ENCODE data around the gene ABCA7. TPM values are rescaled to one million over a fixed set of nuclear protein-coding genes. Genes with fewer than 3 reads are reported as not detected.
A peak's percentile ranks its signal among the peaks of the same experiment; 100 is the strongest.

The ABCA7 gene
- total and polyA plus RNA-seq, 2 of the 13 experiments (the other 11 are each of a cell fraction or from before 2014, with no cell fraction given) = 4.4 to 32.4 TPM

- no peak for TF ChIP-seq U2AF2 (IDR thresholded peaks at IDR 0.05; ENCODE audit: low read depth, low read length)
- TF ChIP-seq, protein P1, sequence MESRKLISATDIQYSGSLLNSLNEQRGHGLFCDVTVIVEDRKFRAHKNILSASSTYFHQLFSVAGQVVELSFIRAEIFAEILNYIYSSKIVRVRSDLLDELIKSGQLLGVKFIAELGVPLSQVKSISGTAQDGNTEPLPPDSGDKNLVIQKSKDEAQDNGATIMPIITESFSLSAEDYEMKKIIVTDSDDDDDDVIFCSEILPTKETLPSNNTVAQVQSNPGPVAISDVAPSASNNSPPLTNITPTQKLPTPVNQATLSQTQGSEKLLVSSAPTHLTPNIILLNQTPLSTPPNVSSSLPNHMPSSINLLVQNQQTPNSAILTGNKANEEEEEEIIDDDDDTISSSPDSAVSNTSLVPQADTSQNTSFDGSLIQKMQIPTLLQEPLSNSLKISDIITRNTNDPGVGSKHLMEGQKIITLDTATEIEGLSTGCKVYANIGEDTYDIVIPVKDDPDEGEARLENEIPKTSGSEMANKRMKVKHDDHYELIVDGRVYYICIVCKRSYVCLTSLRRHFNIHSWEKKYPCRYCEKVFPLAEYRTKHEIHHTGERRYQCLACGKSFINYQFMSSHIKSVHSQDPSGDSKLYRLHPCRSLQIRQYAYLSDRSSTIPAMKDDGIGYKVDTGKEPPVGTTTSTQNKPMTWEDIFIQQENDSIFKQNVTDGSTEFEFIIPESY (CRISPR knock-in tag; IDR thresholded peaks at IDR 0.05) = peak; percentile 8; the same call in 1 of the 2 replicates
- TF ChIP-seq ZNF557 (CRISPR knock-in tag; IDR thresholded peaks at IDR 0.05) = no peak
- no peak for TF ChIP-seq CSRNP1 (CRISPR knock-in tag; IDR thresholded peaks at IDR 0.05)
- no peak for TF ChIP-seq SOX13 (IDR thresholded peaks at IDR 0.05)
- 0 out of 4 replicates have a peak, but pooled peaks of 1 of the 2 experiments have one; percentile 39 for TF ChIP-seq SOX13 (CRISPR knock-in tag; conservative IDR thresholded peaks at IDR 0.05 in 1 of 2, IDR thresholded peaks at IDR 0.05 in 1 of 2)
- TF ChIP-seq MAF1 (CRISPR knock-in tag; IDR thresholded peaks at IDR 0.05; ENCODE audit: borderline replicate concordance) = no peak
- TF ChIP-seq, protein P2, sequence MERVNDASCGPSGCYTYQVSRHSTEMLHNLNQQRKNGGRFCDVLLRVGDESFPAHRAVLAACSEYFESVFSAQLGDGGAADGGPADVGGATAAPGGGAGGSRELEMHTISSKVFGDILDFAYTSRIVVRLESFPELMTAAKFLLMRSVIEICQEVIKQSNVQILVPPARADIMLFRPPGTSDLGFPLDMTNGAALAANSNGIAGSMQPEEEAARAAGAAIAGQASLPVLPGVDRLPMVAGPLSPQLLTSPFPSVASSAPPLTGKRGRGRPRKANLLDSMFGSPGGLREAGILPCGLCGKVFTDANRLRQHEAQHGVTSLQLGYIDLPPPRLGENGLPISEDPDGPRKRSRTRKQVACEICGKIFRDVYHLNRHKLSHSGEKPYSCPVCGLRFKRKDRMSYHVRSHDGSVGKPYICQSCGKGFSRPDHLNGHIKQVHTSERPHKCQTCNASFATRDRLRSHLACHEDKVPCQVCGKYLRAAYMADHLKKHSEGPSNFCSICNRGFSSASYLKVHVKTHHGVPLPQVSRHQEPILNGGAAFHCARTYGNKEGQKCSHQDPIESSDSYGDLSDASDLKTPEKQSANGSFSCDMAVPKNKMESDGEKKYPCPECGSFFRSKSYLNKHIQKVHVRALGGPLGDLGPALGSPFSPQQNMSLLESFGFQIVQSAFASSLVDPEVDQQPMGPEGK (CRISPR knock-in tag; IDR thresholded peaks at IDR 0.05) = no peak
- TF ChIP-seq, protein P3, sequence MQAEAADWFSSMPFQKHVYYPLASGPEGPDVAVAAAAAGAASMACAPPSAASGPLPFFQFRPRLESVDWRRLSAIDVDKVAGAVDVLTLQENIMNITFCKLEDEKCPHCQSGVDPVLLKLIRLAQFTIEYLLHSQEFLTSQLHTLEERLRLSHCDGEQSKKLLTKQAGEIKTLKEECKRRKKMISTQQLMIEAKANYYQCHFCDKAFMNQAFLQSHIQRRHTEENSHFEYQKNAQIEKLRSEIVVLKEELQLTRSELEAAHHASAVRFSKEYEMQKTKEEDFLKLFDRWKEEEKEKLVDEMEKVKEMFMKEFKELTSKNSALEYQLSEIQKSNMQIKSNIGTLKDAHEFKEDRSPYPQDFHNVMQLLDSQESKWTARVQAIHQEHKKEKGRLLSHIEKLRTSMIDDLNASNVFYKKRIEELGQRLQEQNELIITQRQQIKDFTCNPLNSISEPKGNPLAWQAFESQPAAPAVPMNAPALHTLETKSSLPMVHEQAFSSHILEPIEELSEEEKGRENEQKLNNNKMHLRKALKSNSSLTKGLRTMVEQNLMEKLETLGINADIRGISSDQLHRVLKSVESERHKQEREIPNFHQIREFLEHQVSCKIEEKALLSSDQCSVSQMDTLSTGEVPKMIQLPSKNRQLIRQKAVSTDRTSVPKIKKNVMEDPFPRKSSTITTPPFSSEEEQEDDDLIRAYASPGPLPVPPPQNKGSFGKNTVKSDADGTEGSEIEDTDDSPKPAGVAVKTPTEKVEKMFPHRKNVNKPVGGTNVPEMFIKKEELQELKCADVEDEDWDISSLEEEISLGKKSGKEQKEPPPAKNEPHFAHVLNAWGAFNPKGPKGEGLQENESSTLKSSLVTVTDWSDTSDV (CRISPR knock-in tag; IDR thresholded peaks at IDR 0.05) = no peak
- TF ChIP-seq ATAD3A (CRISPR knock-in tag; IDR thresholded peaks at IDR 0.05) = no peak
- peak; percentile 90 for TF ChIP-seq RBM22 (optimal IDR thresholded peaks at IDR 0.05; ENCODE audit: low read length)
- no peak for TF ChIP-seq WIZ (CRISPR knock-in tag; IDR thresholded peaks at IDR 0.05)
- TF ChIP-seq RBFOX2 (IDR thresholded peaks at IDR 0.05; ENCODE audit: low read depth, low read length) = peak; percentile 76
- no peak for TF ChIP-seq ZNF260 (CRISPR knock-in tag; IDR thresholded peaks at IDR 0.05; ENCODE audit: borderline replicate concordance, low read depth)
- TF ChIP-seq TFE3 (CRISPR knock-in tag; IDR thresholded peaks at IDR 0.05) = no peak
- TF ChIP-seq CEBPB (IDR thresholded peaks at IDR 0.05; ENCODE audit: borderline replicate concordance, low read depth, low read length) = no peak
- peak; percentile 39; the same call in 1 of the 2 replicates for TF ChIP-seq ZC3H13 (CRISPR knock-in tag; IDR thresholded peaks at IDR 0.05)
- no peak for TF ChIP-seq PTBP1 (IDR thresholded peaks at IDR 0.05; ENCODE audit: low read depth, low read length, poor library complexity, severe bottlenecking)
Measured at GRCh38 chr19:1107661-1108261, 67.9 kb downstream of the ABCA7 start (continued).

Measured in HepG2 (cell line).